BJ (cell line): Measurements from ENCODE around the gene FLAD1. TPM values are rescaled to one million over a fixed set of nuclear protein-coding genes. Genes with fewer than 3 reads are reported as not detected.

ENCODE experiments used
- CTCF ChIA-PET: fragments of 350-600 bp; formaldehyde crosslinking; extraction: SDS; loops from one replicate; lab custom pipeline; 2021; ENCODE audit warnings: antibody characterized with exemption, inconsistent platforms; lab: Yijun Ruan, JAX
- POLR2A ChIA-PET: fragments of 300-600 bp; sonication (Branson Sonifier 250); formaldehyde crosslinking; extraction: SDS; loops from one replicate; lab custom pipeline; 2021; ENCODE audit warnings: antibody characterized with exemption; lab: Charles Lee
- DNase-seq: peaks from one replicate; pipeline ENCODE4 v3.0.0-alpha.2; 2011; ENCODE audit warnings: low read depth
- H3K27me3 ChIP-seq: 2 replicates; pipeline ENCODE4 v1.6.0; 2011; ENCODE audit warnings: low read length; ENCODE audit not compliant: control insufficient read depth, insufficient read depth
- H3K36me3 ChIP-seq: 2 replicates; pipeline ENCODE4 v1.5.1; 2011; ENCODE audit warnings: low read length; ENCODE audit not compliant: control insufficient read depth, insufficient read depth
- H3K4me3 ChIP-seq: 2 replicates; pipeline ENCODE4 v1.5.1; 2011; ENCODE audit warnings: low read depth, mild to moderate bottlenecking, control low read depth, low read length
- polyA plus RNA-seq: library from polyadenylated mRNA; depleted of rRNA; stranded (reverse); fragments of >200 nt; gene quantifications from 2 replicates; pipeline ENCODE4 v1.2.3, GENCODE V29; 2011
- TF ChIP-seq, protein P1 (sequence below): IDR thresholded peaks from 2 replicates; pipeline ENCODE4 v1.5.1; 2011; ENCODE audit warnings: low read depth, mild to moderate bottlenecking, control low read depth, inconsistent platforms, low read length, moderate library complexity; ENCODE audit not compliant: insufficient read depth

Gene FLAD1
- polyA plus RNA-seq, 1 experiment, result 40.5 TPM

DNA sequence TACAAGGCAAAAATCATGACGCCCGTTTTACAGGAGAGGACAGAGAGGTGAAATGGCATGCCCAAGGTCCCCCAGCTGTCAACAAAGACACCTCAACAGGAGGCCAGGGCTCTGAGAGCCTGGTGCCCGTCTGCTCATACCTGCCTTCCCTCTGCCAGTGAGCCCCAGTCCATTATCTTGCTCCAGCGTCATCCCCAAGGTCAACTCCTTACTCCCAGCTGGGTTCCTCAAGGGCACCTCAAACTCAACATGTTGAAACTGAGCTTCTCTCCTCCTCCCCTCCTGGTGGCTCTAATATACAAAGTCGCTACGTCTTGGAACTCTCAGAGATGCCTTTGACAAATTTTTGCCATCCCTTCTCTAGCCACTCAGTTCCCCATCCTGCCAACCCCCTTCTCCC, 30.5 kb upstream of the FLAD1 start:
- DNase-seq, result no peak
- ChIA-PET POLR2A (no interaction called here), CTCF (interaction anchor here (1.0 to 5.8 kb wide), 5 partner anchors 46 to 132 kb away, joined by 3 to 36 read pairs (median 5); no protein-coding TSS in a partner anchor)
- Histone ChIP-seq H3K4me3 (no peak overlapping the region), H3K27me3 (no peaks in the 10 kb centered on the region), H3K36me3 (peaks cover 5% of the 10 kb centered on the region)
- TF ChIP-seq, protein P1, sequence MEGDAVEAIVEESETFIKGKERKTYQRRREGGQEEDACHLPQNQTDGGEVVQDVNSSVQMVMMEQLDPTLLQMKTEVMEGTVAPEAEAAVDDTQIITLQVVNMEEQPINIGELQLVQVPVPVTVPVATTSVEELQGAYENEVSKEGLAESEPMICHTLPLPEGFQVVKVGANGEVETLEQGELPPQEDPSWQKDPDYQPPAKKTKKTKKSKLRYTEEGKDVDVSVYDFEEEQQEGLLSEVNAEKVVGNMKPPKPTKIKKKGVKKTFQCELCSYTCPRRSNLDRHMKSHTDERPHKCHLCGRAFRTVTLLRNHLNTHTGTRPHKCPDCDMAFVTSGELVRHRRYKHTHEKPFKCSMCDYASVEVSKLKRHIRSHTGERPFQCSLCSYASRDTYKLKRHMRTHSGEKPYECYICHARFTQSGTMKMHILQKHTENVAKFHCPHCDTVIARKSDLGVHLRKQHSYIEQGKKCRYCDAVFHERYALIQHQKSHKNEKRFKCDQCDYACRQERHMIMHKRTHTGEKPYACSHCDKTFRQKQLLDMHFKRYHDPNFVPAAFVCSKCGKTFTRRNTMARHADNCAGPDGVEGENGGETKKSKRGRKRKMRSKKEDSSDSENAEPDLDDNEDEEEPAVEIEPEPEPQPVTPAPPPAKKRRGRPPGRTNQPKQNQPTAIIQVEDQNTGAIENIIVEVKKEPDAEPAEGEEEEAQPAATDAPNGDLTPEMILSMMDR, result no peak

DNA sequence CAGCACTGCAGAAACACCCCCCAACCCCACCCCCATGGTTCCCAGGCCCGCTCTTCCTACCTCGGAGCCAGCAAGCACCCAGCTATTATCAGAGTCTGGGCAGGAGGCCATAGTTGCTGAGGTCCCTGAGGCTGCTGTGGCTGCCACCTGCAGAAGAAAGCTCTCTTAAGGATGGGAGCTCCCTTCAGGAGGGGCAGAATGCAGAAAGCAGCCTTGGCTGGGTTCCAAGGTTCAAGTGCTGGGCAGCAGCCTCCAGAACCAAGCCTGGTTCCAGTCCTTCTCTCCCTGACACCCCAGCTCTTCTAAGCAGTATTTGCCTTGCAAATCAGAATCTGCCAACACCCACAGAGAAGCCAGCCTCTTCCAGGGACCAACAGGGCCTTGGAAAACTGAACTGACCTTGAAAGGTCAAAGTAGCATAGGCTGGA, 29.5 kb upstream of the FLAD1 start:
- no peak for DNase-seq
- Histone ChIP-seq H3K36me3 (peaks cover 5% of the 10 kb centered on the region), H3K27me3 (no peaks in the 10 kb centered on the region), H3K4me3 (no peak overlapping the region)
- TF ChIP-seq, protein P1, result no peak
- ChIA-PET POLR2A (no interaction called here), CTCF (interaction anchor here (2.7 to 5.8 kb wide), 3 partner anchors 17 to 64 kb away, joined by 9 to 36 read pairs (median 30); partner anchors contain the start of gene SHC1)

DNA sequence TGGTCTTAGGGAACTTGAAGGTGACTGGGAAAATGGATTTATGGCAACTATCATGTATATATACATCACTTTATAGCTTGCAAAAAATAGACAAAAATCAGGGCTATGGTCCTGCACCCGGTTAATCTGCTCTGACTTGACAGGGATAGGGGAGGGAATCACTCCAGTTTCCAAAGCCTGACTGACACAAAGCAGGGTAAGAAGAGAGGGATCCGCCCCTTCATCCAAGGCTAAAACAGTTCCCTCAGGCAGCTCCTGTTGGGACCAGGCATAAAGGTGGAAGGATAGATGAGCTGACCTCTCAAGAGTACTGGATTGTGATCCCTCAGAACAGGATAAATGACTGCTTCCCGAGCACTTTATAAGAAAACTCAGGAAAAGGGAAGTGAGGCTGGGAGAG, 28.6 kb upstream of the FLAD1 start:
- Histone ChIP-seq H3K4me3 (no peak overlapping the region), H3K27me3 (no peaks in the 10 kb centered on the region), H3K36me3 (peaks cover 8% of the 10 kb centered on the region)
- CTCF ChIA-PET, result interaction anchor here (0.8 to 5.8 kb wide), 9 partner anchors 9 to 107 kb away, joined by 3 to 36 read pairs (median 5); partner anchors contain the start of genes ADAM15, LENEP, PMVK and SHC1
- DNase-seq, result no peak
- POLR2A ChIA-PET, result interaction anchor here (0.6 kb wide), 1 partner anchor 491 kb away, joined by 3 read pairs; no protein-coding TSS in a partner anchor
- TF ChIP-seq, protein P1, result no peak

DNA sequence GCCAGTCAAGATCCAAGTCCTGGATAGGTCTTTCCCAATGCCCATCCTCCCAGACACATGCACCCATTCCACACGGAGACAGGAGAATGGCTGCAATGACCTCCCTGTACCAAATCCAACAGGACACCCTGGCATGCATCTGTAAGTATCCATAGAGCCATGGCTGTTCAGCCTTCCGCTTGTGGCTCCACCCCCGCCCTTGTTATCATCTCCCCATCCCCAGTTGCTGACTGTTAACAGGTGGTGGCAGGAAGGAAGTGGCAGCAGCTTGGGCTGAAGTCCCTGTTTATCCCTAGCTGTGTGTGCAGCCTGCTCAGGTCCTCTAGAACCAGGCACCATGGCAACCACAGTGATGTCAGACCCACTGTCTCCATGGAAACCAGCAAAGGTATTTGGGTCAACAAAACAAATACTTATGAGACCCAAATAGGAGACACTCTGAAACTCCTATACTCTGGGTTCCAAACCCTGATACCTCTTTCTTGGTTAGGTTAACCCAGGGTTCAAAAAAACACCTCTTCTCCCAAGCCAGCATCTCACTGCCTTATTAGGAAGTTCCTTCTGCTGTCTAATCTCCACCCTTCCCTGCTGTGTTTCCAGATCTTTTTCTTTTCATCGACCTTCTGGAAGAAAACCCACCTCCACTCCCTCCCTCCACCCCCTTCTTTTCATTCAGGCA, 28.0 kb upstream of the FLAD1 start:
- peak overlapping the region; percentile 52 for H3K4me3 ChIP-seq
- CTCF ChIA-PET, result interaction anchor here (0.7 to 5.8 kb wide), 21 partner anchors 8 to 518 kb away, joined by 3 to 36 read pairs (median 5); partner anchors contain the start of genes ADAM15, EFNA4, FLAD1 and LENEP
- H3K36me3 ChIP-seq, result peaks cover 8% of the 10 kb centered on the region
- no peaks in the 10 kb centered on the region for H3K27me3 ChIP-seq
- TF ChIP-seq, protein P1, result no peak
- POLR2A ChIA-PET, result interaction anchor here (0.6 to 0.9 kb wide), 2 partner anchors 12 to 492 kb away, joined by 3 to 4 read pairs; no protein-coding TSS in a partner anchor
- DNase-seq, result no peak
